Stomach (tissue), 9 donors: ENCODE data around the gene UBE2R2. TPM values are rescaled to one million over a fixed set of nuclear protein-coding genes. Genes with fewer than 3 reads are reported as not detected.

Source experiments
- DNase-seq, 2 donors: peaks; one replicate each; pipeline versions ENCODE4 v3.0.0 to v3.0.0-alpha.2; 2013 to 2019
- H3K27ac ChIP-seq, 5 donors: fragments of 200-600 bp in 4 of 5; sonication (generic) in 4 of 5; one replicate each; pipeline ENCODE4 v1.5.1; 2013 to 2019; ENCODE audit warnings: mild to moderate bottlenecking in 1 of 5, moderate library complexity in 1 of 5
- H3K27me3 ChIP-seq, 3 donors: fragments of 200-600 bp; sonication (generic); one replicate each; pipeline ENCODE4 v1.5.1; 2017 to 2019; ENCODE audit warnings: mixed run types in 1 of 3
- H3K36me3 ChIP-seq, 4 donors: fragments of 200-600 bp; sonication (generic); 1 replicate in 3 of 4; 2 replicates in 1 of 4; pipeline ENCODE4 v1.5.1; 2016 to 2019
- H3K4me1 ChIP-seq, 4 donors: fragments of 200-600 bp; sonication (generic); one replicate each; pipeline ENCODE4 v1.5.1; 2016 to 2019
- H3K4me3 ChIP-seq, 4 donors: fragments of 200-600 bp; sonication (generic) in 3 of 4; one replicate each; pipeline ENCODE4 v1.5.1; 2016 to 2019; ENCODE audit warnings: mild to moderate bottlenecking in 1 of 4
- H3K9me3 ChIP-seq, 4 donors: fragments of 200-600 bp; sonication (generic); one replicate each; pipeline ENCODE4 v1.5.1; 2016 to 2019
- CTCF ChIP-seq, 7 experiments: fragments of 450-650 bp in 4 of 7; fragments of 200-600 bp in 3 of 7; sonication (generic) in 3 of 7; IDR thresholded peaks; one replicate each; pipeline ENCODE4 v1.5.1; 2016 to 2019; ENCODE audit warnings: antibody characterized with exemption in 7 of 7, control low read depth in 2 of 7, mild to moderate bottlenecking in 1 of 7
- EP300 ChIP-seq: sonication (generic); formaldehyde crosslinking; IDR thresholded peaks from one replicate; pipeline ENCODE4 v1.6.1; 2017; ENCODE audit warnings: antibody characterized with exemption
- POLR2A ChIP-seq, 4 donors: fragments of 450-650 bp; IDR thresholded peaks; one replicate each; pipeline ENCODE4 v1.6.1; 2016; ENCODE audit warnings: antibody characterized with exemption in 4 of 4, control low read depth in 2 of 4, mild to moderate bottlenecking in 1 of 4, moderate library complexity in 1 of 4
- POLR2AphosphoS5 ChIP-seq, 3 donors: sonication (generic); formaldehyde crosslinking; IDR thresholded peaks; one replicate each; pipeline ENCODE4 v1.6.1; 2016; ENCODE audit warnings: antibody characterized with exemption in 3 of 3
- WGBS, 5 donors: extraction: QIAGEN DNeasy Blood & Tissue Kit in 3 of 5; methylation state at CpG; one replicate each; pipeline versions ENCODE4 v1.1.5 to v1.1.7; 2013 to 2018; 5-methylcytosine and 5-hydroxymethylcytosine counted together
- intact Hi-C: fragments of 100-400 bp; cut with DNase I; formaldehyde crosslinking; loops from one replicate; pipeline ENCODE4 v1.15.1; 2023; ENCODE audit warnings: low total_unique reads
- polyA plus RNA-seq, 3 donors: library from polyadenylated mRNA; stranded (reverse); fragments of 200-250 nt; gene quantifications; one replicate each; pipeline ENCODE4 v1.2.3, GENCODE V29; 2013
- total RNA-seq, 5 donors: library from RNA; depleted of rRNA; stranded (reverse); fragments of >200 nt; gene quantifications; one replicate each; pipeline versions ENCODE4 v1.1.0 to v1.2.3, GENCODE V29; 2014 to 2016
- donor health status: healthy with polysubstance abuse.
- donor health status: Bipolar disorder and iron deficiency.
- donor health status: healthy.

UBE2R2 gene
- total and polyA plus RNA-seq, 8 donors, result 6.4 to 117 (median 23.9) TPM

- no peaks in the 10 kb centered on the region for H3K27me3 ChIP-seq
- peaks cover 0 to 22% (median 15%) of the 10 kb centered on the region in 4 donors for H3K4me1 ChIP-seq
- H3K4me3 ChIP-seq, result no peak overlapping the region
- H3K9me3 ChIP-seq, result no peaks in the 10 kb centered on the region
- peaks cover 28 to 86% (median 77%) of the 10 kb centered on the region in 4 donors for H3K36me3 ChIP-seq
- H3K27ac ChIP-seq, result no peak overlapping the region
- peak in 1 of 2 donors; percentile 40 for DNase-seq
- intact Hi-C loops, result no loop called here
- no peak for TF ChIP-seq CTCF (IDR thresholded peaks at IDR 0.05)
- no peak for TF ChIP-seq EP300
- WGBS, 5 donors, result 50 to 76% (median 68%) methylated on average over 9 of the region's 9 CpGs
Observed at GRCh38 chr9:33939924-33940874, 123.2 kb downstream of the UBE2R2 start.

GRCh38 chr9:33942471-33943083 lies 125.6 kb downstream of the UBE2R2 start:
- no peak overlapping the region for H3K27ac ChIP-seq
- 93 to 99% (median 97%) methylated on average over 3 of the region's 3 CpGs for WGBS, 5 donors
- intact Hi-C loops, result no loop called here
- H3K4me1 ChIP-seq, result peaks cover 0 to 36% (median 15%) of the 10 kb centered on the region in 4 donors
- TF ChIP-seq POLR2A (IDR thresholded peaks at IDR 0.05), result no peak
- TF ChIP-seq EP300, result no peak
- no peak for TF ChIP-seq POLR2AphosphoS5 (IDR thresholded peaks at IDR 0.05)
- TF ChIP-seq CTCF (IDR thresholded peaks at IDR 0.05), result no peak
- no peak overlapping the region for H3K4me3 ChIP-seq
- peaks cover 27 to 80% (median 78%) of the 10 kb centered on the region in 4 donors for H3K36me3 ChIP-seq
- no peaks in the 10 kb centered on the region for H3K27me3 ChIP-seq
- DNase-seq, result peak in 1 of 2 donors; percentile 17
- H3K9me3 ChIP-seq, result no peaks in the 10 kb centered on the region

- TF ChIP-seq POLR2AphosphoS5 (IDR thresholded peaks at IDR 0.05), result no peak
- TF ChIP-seq EP300, result no peak
- no peak for TF ChIP-seq POLR2A (IDR thresholded peaks at IDR 0.05)
- TF ChIP-seq CTCF (IDR thresholded peaks at IDR 0.05), result no peak
- H3K9me3 ChIP-seq, result no peaks in the 10 kb centered on the region
- intact Hi-C loops, result no loop called here
- no peak overlapping the region for H3K27ac ChIP-seq
- H3K27me3 ChIP-seq, result no peaks in the 10 kb centered on the region
- H3K36me3 ChIP-seq, result peaks cover 24 to 80% (median 74%) of the 10 kb centered on the region in 4 donors
- 39 to 68% (median 57%) methylated on average over 2 of the region's 2 CpGs for WGBS, 5 donors
- H3K4me1 ChIP-seq, result peaks cover 0 to 36% (median 15%) of the 10 kb centered on the region in 4 donors
- DNase-seq, result no peak
- H3K4me3 ChIP-seq, result no peak overlapping the region
Observed at GRCh38 chr9:33943389-33943788, 126.4 kb downstream of the UBE2R2 start.

- H3K4me3 ChIP-seq, result no peak overlapping the region
- peaks cover 0 to 25% (median 5%) of the 10 kb centered on the region in 4 donors for H3K4me1 ChIP-seq
- TF ChIP-seq CTCF (IDR thresholded peaks at IDR 0.05), result no peak
- TF ChIP-seq POLR2A (IDR thresholded peaks at IDR 0.05), result no peak
- TF ChIP-seq POLR2AphosphoS5 (IDR thresholded peaks at IDR 0.05), result peak in 2 of 3 donors; percentile 31 to 61
- no peak for TF ChIP-seq EP300
- peak in 1 of 2 donors; percentile 36 for DNase-seq
- H3K9me3 ChIP-seq, result no peaks in the 10 kb centered on the region
- WGBS, 5 donors, result 83 to 96% (median 92%) methylated on average over 3 of the region's 3 CpGs
- peaks cover 19 to 73% (median 67%) of the 10 kb centered on the region in 4 donors for H3K36me3 ChIP-seq
- no peaks in the 10 kb centered on the region for H3K27me3 ChIP-seq
- H3K27ac ChIP-seq, result peak overlapping the region in 1 of 5 donors; percentile 15
- intact Hi-C loops, result no loop called here
Observed at GRCh38 chr9:33946779-33947535, 130.0 kb downstream of the UBE2R2 start.
